Osteoblast (primary cell): ENCODE results near the gene RAB8A. TPM values are rescaled to one million over a fixed set of nuclear protein-coding genes. Genes with fewer than 3 reads are reported as not detected.

Experiments
- DNase-seq: peaks from one replicate; pipeline ENCODE4 v3.0.0; 2011; ENCODE audit warnings: low spot score, mixed read lengths; ENCODE audit not compliant: insufficient read length; ENCODE audit errors: missing footprints
- H2AFZ ChIP-seq: 2 replicates; pipeline ENCODE4 v1.6.0; 2011; ENCODE audit warnings: mild to moderate bottlenecking, low read length
- H3K27ac ChIP-seq: 2 replicates; pipeline ENCODE4 v1.5.1; 2011; ENCODE audit warnings: mild to moderate bottlenecking, low read depth, low read length, moderate library complexity
- H3K27me3 ChIP-seq: 2 replicates; pipeline ENCODE4 v1.6.0; 2012; ENCODE audit warnings: mild to moderate bottlenecking, control low read depth, inconsistent platforms, low read length, moderate library complexity; ENCODE audit not compliant: insufficient read depth
- H3K36me3 ChIP-seq: 2 replicates; pipeline ENCODE4 v1.5.1; 2011; ENCODE audit warnings: mild to moderate bottlenecking, low read length, control low read depth, moderate library complexity; ENCODE audit not compliant: insufficient read depth
- H3K4me1 ChIP-seq: 2 replicates; pipeline ENCODE4 v1.5.1; 2011; ENCODE audit warnings: mild to moderate bottlenecking, low read length, control low read depth, moderate library complexity; ENCODE audit not compliant: insufficient read depth
- H3K4me2 ChIP-seq: 2 replicates; pipeline ENCODE4 v1.6.0; 2011; ENCODE audit warnings: mild to moderate bottlenecking, low read length; ENCODE audit not compliant: insufficient read depth
- H3K4me3 ChIP-seq: fragments of 200-600 bp; sonication (generic); 3 replicates; pipeline ENCODE4 v1.5.1; 2012; ENCODE audit warnings: mild to moderate bottlenecking, low read length, inconsistent platforms; ENCODE audit not compliant: insufficient read depth
- H3K79me2 ChIP-seq: 2 replicates; pipeline ENCODE4 v1.6.0; 2012; ENCODE audit warnings: mild to moderate bottlenecking, low read length, control low read depth, inconsistent platforms; ENCODE audit not compliant: insufficient read depth
- H3K9me3 ChIP-seq: 2 replicates; pipeline ENCODE4 v1.5.1; 2011; ENCODE audit warnings: low read depth, low read length, control low read depth
- H4K20me1 ChIP-seq: 2 replicates; pipeline ENCODE4 v1.6.0; 2012; ENCODE audit warnings: mild to moderate bottlenecking, low read length, control low read depth; ENCODE audit not compliant: insufficient read depth
- CTCF ChIP-seq: IDR thresholded peaks from 2 replicates; pipeline ENCODE4 v1.5.1; 2011; ENCODE audit warnings: mild to moderate bottlenecking, low read depth, low read length, moderate library complexity; ENCODE audit errors: extremely low read depth
- total RNA-seq: library from RNA; depleted of rRNA; stranded (reverse); fragments of >200 nt; gene quantifications from 2 replicates; pipeline ENCODE4 v1.2.3, GENCODE V29; 2012

Gene RAB8A
- total RNA-seq, 1 donor: 68.8 TPM

- no peak overlapping the region for H2AFZ ChIP-seq
- no peak overlapping the region for H3K4me3 ChIP-seq
- no peak for TF ChIP-seq CTCF
- no peak overlapping the region for H3K27ac ChIP-seq
- H3K4me1 ChIP-seq: no peaks in the 10 kb centered on the region
- H3K79me2 ChIP-seq: peaks cover 6% of the 10 kb centered on the region
- no peaks in the 10 kb centered on the region for H3K27me3 ChIP-seq
- peaks cover 53% of the 10 kb centered on the region for H3K36me3 ChIP-seq
- DNase-seq: peak; percentile 78
- H3K4me2 ChIP-seq: no peak overlapping the region
- H4K20me1 ChIP-seq: peaks cover 18% of the 10 kb centered on the region
- H3K9me3 ChIP-seq: no peaks in the 10 kb centered on the region
These were observed 9.5 kb downstream of the RAB8A start for GRCh38 chr19:16121141-16121540.

DNA sequence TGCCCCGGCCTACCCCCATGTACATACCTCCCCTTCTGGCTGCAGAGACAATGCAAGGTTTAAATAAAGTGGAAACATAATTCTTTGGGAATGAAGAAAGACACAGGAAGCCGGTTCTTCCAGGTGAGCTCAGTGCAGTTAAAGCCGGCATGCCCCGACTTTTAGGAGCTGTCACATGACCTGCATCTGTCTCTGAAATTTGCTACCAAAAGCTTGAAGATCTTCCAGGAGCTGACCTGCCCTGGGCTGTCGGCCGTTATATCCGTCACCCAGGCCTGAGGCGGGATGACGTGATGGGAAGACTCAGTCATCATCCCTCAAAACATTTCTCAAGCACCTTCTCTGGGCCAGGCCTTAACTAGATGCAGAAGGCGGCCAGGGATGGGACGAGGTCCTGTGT, 10.3 kb downstream of the RAB8A start:
- H3K4me2 ChIP-seq: no peak overlapping the region
- H2AFZ ChIP-seq: no peak overlapping the region
- H3K27me3 ChIP-seq: no peaks in the 10 kb centered on the region
- no peaks in the 10 kb centered on the region for H3K4me1 ChIP-seq
- H4K20me1 ChIP-seq: peaks cover 15% of the 10 kb centered on the region
- H3K4me3 ChIP-seq: no peak overlapping the region
- no peak overlapping the region for H3K27ac ChIP-seq
- peaks cover 58% of the 10 kb centered on the region for H3K36me3 ChIP-seq
- H3K79me2 ChIP-seq: peaks cover under 1% of the 10 kb centered on the region
- DNase-seq: peak; percentile 35
- no peaks in the 10 kb centered on the region for H3K9me3 ChIP-seq
- no peak for TF ChIP-seq CTCF

DNA sequence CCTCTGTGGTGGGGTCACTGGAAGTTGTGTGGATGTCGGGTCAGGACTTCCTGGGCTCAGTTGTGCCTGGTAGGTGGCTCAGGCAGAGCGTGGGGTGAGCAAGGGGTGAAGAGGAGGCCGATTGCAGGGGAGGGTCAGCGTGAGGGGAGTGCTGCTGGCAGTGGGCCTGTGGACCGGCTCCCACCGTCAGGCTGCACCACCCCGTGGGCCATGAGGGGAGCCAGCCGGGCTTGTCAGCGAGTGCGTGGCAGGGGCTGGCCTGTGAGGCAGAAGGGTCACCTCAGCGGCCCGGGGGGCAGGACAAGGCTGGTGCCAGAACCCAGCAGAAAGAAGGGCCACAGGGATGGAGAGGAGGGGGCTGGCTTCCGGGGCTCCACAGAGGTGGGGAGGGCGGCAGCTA, 13.3 kb downstream of the RAB8A start:
- DNase-seq: peak; percentile 49
- no peak for TF ChIP-seq CTCF
- Histone ChIP-seq H3K27me3 (no peaks in the 10 kb centered on the region), H3K36me3 (peaks cover 73% of the 10 kb centered on the region), H3K9me3 (no peaks in the 10 kb centered on the region), H3K4me1 (no peaks in the 10 kb centered on the region), H4K20me1 (peaks cover 5% of the 10 kb centered on the region), H3K79me2 (no peaks in the 10 kb centered on the region), H2AFZ (no peak overlapping the region), H3K4me3 (no peak overlapping the region), H3K4me2 (no peak overlapping the region), H3K27ac (no peak overlapping the region)

- H2AFZ ChIP-seq: no peak overlapping the region
- no peak overlapping the region for H3K4me2 ChIP-seq
- H3K79me2 ChIP-seq: no peaks in the 10 kb centered on the region
- H4K20me1 ChIP-seq: peaks cover 5% of the 10 kb centered on the region
- H3K4me3 ChIP-seq: no peak overlapping the region
- peak; percentile 89 for DNase-seq
- H3K36me3 ChIP-seq: peaks cover 79% of the 10 kb centered on the region
- no peak for TF ChIP-seq CTCF
- H3K4me1 ChIP-seq: no peaks in the 10 kb centered on the region
- no peaks in the 10 kb centered on the region for H3K27me3 ChIP-seq
- H3K27ac ChIP-seq: no peak overlapping the region
- no peaks in the 10 kb centered on the region for H3K9me3 ChIP-seq
These were observed 14.2 kb downstream of the RAB8A start for GRCh38 chr19:16125737-16126495.
